ENCODE measurements around the gene RALB.
A peak's percentile ranks its signal among the peaks of the same experiment; 100 is the strongest.

Gene RALB

DNA sequence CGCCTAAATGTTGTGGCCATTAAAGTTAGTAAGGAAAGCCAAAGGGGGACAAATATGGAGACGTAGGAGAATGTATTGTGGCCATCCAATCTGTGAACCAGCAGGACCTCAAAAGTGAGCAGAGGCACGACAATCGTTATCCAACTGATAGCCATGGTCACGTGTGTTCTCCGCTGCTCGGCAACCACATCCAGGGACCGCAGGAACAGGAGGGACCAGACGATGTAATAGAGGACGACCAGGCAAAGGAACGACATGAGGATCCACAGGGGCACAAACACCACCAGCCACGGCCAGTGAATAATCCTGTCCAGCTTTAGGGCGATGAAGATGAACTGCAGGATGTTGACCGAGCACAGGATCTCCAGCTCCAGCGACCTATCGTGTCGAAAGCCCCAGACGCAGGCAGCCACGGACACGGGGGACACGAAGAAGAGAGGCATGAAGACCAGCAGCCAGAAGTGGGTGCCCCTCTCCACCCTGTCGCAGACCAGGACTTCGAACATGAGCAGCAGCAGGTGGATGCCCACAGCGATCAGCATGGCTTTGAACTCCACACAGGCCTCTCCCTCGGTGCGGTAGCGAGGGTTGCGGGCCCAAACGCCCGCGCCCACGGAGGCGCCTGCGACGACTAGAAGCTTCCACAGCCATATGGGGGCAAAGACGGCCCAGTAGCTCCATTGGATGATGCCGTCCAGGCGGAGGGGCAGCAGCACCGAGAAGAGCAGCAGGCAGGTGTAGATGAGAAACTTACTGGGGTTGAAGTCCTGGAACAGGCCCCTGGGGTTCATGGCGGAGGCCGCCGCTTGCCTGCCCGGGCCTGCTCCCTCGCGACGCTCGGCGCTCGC is 30.2 kb upstream of the RALB start:
- Histone ChIP-seq H3K4me1 (ENCODE audit: low read length) (peaks cover 8% of the 10 kb centered on the region), H3K27ac (ENCODE audit: low read length) (0 out of 2 replicates have a peak overlapping the region, but pooled peaks have one; percentile 35), H3K36me3 (replicated peaks; ENCODE audit: low read depth, low read length) (peaks cover 7% of the 10 kb centered on the region), H3K79me2 (ENCODE audit: low read length) (peaks cover 17% of the 10 kb centered on the region), H3K4me3 (ENCODE audit: low read length) (peak overlapping the region; percentile 80), H3K27me3 (ENCODE audit: low read depth, low read length) (peaks cover 3% of the 10 kb centered on the region), H3K4me2 (ENCODE audit: low read length) (peak overlapping the region; percentile 87), H3K9ac (ENCODE audit: low read length) (peak overlapping the region; percentile 64; the same call in 1 of the 2 replicates), H4K20me1 (ENCODE audit: insufficient read depth, low read length) (no peaks in the 10 kb centered on the region), H2AFZ (ENCODE audit: low read depth, low read length) (no peak overlapping the region), H3K9me3 (ENCODE audit: insufficient read depth, low read length) (peaks cover 2% of the 10 kb centered on the region; the same call in 1 of the 2 replicates)
- TF ChIP-seq, protein P1, sequence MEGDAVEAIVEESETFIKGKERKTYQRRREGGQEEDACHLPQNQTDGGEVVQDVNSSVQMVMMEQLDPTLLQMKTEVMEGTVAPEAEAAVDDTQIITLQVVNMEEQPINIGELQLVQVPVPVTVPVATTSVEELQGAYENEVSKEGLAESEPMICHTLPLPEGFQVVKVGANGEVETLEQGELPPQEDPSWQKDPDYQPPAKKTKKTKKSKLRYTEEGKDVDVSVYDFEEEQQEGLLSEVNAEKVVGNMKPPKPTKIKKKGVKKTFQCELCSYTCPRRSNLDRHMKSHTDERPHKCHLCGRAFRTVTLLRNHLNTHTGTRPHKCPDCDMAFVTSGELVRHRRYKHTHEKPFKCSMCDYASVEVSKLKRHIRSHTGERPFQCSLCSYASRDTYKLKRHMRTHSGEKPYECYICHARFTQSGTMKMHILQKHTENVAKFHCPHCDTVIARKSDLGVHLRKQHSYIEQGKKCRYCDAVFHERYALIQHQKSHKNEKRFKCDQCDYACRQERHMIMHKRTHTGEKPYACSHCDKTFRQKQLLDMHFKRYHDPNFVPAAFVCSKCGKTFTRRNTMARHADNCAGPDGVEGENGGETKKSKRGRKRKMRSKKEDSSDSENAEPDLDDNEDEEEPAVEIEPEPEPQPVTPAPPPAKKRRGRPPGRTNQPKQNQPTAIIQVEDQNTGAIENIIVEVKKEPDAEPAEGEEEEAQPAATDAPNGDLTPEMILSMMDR (IDR thresholded peaks at IDR 0.05; ENCODE audit: low read depth, low read length) = no peak
- no peak for TF ChIP-seq EZH2phosphoT487 (IDR thresholded peaks at IDR 0.05; ENCODE audit: low read depth)

DNA sequence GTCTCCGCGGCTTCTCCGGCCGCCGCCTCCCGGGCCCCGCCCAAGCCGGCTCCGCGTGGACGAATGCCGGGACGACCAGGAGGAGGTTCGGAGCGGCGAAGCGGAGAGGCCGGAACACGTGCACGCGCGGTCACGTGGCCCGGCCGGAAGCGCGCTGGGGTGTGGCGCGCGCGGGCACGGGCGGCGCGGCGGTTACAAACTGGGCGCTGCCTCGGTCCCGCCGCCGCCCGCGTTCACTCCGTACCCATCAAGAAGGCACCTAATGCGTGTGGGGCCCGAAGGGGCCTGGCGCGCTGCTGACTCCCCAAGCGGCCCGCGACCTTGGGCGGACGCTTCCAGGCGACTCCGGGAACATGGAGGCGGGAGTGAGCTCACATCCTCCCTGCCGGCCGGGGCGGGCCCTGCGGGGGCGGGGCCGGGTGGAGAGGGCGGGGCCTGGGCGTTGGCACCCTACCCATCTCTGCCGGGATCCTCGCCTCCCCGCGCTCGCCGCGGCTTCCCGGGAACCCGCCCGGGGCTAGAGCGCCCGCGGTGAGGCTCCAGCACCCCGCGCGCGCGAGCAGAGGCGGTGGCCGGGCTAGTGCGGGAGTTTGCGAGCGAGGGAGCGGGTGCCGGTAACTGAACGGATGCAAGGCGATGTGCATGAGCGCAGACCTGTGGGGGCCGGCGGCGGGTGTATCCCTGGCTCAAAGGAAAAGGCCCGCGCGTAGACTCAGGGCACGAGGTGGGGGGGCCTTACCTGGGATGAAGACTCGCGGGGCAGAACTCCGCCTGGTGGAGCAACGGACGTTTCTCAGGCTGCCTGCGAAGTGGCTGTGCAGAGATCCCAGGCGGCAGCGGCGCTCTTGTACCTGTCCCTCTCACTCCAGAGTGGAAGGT is 29.4 kb upstream of the RALB start, which contains the start of gene TMEM185B:
TMEM185B (minus strand) TSS at position 367 of the 879 bp plus-strand sequence. CDS start 424 bp downstream, outside the sequence.
- TF ChIP-seq, protein P1 (IDR thresholded peaks at IDR 0.05; ENCODE audit: low read depth, low read length) = no peak
- no peak for TF ChIP-seq EZH2phosphoT487 (IDR thresholded peaks at IDR 0.05; ENCODE audit: low read depth)
- Histone ChIP-seq H3K4me3 (ENCODE audit: low read length) (peak within 1 kb of the TSS; percentile 80), H3K79me2 (ENCODE audit: low read length) (peaks cover 17% of the 10 kb centered on the region), H3K9me3 (ENCODE audit: insufficient read depth, low read length) (peaks cover 5% of the 10 kb centered on the region; the same call in 1 of the 2 replicates), H2AFZ (ENCODE audit: low read depth, low read length) (peak within 1 kb of the TSS; percentile 80; the same call in 1 of the 2 replicates), H3K4me2 (ENCODE audit: low read length) (peak within 1 kb of the TSS; percentile 87), H3K36me3 (replicated peaks; ENCODE audit: low read depth, low read length) (peaks cover 7% of the 10 kb centered on the region), H3K4me1 (ENCODE audit: low read length) (peaks cover 12% of the 10 kb centered on the region), H3K27me3 (ENCODE audit: low read depth, low read length) (peaks cover 10% of the 10 kb centered on the region), H3K27ac (ENCODE audit: low read length) (peak within 1 kb of the TSS; percentile 35), H4K20me1 (ENCODE audit: insufficient read depth, low read length) (no peaks in the 10 kb centered on the region), H3K9ac (ENCODE audit: low read length) (peak within 1 kb of the TSS; percentile 64; the same call in 1 of the 2 replicates)

DNA sequence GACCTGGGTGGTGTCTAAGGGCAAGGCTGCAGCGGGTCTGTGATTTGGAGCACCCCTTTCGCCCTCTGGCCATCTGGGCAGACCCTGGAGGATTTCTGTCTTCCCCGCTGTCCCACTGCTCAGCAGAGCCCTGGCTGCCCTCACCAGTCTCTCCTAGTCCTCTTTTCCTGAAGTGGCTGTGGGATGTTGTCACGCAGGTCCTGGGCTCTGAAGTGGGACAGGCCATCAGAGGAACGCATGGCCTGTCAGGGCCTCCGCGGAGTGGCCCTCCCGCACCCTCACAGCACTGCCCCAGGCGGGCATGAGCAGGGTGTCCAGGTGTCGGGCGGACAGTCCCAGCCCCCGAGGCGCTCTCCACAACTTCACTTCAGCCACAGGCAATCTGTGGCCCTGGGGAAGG is 28.4 kb upstream of the RALB start:
- no peak overlapping the region for H2AFZ ChIP-seq (ENCODE audit: low read depth, low read length)
- H3K36me3 ChIP-seq (replicated peaks; ENCODE audit: low read depth, low read length) = peaks cover 7% of the 10 kb centered on the region
- H3K4me3 ChIP-seq (ENCODE audit: low read length) = no peak overlapping the region
- H3K27ac ChIP-seq (ENCODE audit: low read length) = no peak overlapping the region
- H3K9ac ChIP-seq (ENCODE audit: low read length) = no peak overlapping the region
- peaks cover 17% of the 10 kb centered on the region for H3K79me2 ChIP-seq (ENCODE audit: low read length)
- TF ChIP-seq, protein P1 (IDR thresholded peaks at IDR 0.05; ENCODE audit: low read depth, low read length) = no peak
- TF ChIP-seq EZH2phosphoT487 (IDR thresholded peaks at IDR 0.05; ENCODE audit: low read depth) = no peak
- peaks cover 5% of the 10 kb centered on the region; the same call in 1 of the 2 replicates for H3K9me3 ChIP-seq (ENCODE audit: insufficient read depth, low read length)
- H3K4me1 ChIP-seq (ENCODE audit: low read length) = peaks cover 16% of the 10 kb centered on the region
- no peaks in the 10 kb centered on the region for H4K20me1 ChIP-seq (ENCODE audit: insufficient read depth, low read length)
- H3K4me2 ChIP-seq (ENCODE audit: low read length) = peak overlapping the region; percentile 87
- peaks cover 12% of the 10 kb centered on the region for H3K27me3 ChIP-seq (ENCODE audit: low read depth, low read length)
